Loucy (cell line): ENCODE measurements around the gene HSPE1.

Source experiments
- EZH2phosphoT487 ChIP-seq: fragments of 200-600 bp; IDR thresholded peaks from 2 replicates; pipeline ENCODE4 v1.6.1; 2018; ENCODE audit warnings: antibody characterized with exemption, mild to moderate bottlenecking, moderate library complexity, borderline replicate concordance
- TF ChIP-seq, protein P1 (sequence below): fragments of 200-600 bp; sonication (generic); conservative IDR thresholded peaks from 2 replicates; pipeline ENCODE4 v1.5.1; 2014; ENCODE audit warnings: mild to moderate bottlenecking, antibody characterized with exemption, low read length

DNA sequence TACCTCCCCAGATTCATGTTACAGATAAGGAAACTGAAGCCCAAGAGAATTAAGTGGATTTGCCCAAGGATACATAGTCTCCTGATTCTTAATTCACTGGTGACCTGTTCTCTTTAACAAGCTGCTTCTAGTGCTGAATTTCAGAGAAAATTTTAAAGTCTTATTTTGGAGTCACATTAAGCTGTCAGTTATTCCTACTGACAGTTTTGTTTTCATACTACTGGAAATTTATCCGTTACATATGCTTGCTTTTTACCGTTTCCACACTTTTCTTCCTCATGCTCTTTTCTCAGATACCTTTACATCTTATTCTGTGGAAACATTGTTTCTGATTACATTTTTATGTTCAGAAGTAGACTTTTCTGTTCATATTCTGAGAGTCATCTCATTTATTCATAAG lies 17.0 kb downstream of the HSPE1 start:
- TF ChIP-seq, protein P1, sequence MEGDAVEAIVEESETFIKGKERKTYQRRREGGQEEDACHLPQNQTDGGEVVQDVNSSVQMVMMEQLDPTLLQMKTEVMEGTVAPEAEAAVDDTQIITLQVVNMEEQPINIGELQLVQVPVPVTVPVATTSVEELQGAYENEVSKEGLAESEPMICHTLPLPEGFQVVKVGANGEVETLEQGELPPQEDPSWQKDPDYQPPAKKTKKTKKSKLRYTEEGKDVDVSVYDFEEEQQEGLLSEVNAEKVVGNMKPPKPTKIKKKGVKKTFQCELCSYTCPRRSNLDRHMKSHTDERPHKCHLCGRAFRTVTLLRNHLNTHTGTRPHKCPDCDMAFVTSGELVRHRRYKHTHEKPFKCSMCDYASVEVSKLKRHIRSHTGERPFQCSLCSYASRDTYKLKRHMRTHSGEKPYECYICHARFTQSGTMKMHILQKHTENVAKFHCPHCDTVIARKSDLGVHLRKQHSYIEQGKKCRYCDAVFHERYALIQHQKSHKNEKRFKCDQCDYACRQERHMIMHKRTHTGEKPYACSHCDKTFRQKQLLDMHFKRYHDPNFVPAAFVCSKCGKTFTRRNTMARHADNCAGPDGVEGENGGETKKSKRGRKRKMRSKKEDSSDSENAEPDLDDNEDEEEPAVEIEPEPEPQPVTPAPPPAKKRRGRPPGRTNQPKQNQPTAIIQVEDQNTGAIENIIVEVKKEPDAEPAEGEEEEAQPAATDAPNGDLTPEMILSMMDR: no peak
- no peak for TF ChIP-seq EZH2phosphoT487
